Panc1 (cell line): ENCODE measurements around the gene RWDD4. TPM values are rescaled to one million over a fixed set of nuclear protein-coding genes. Genes with fewer than 3 reads are reported as not detected.

Experiments used
- ATAC-seq: fragments of 200-7000 bp; cut with Tn5 transposase; 2 replicates; pipeline ENCODE4 v1.9.1; 2020; ENCODE audit warnings: mild to moderate bottlenecking, moderate library complexity
- BruUV-seq: library from RNA; stranded (reverse); fragments of 400-500 nt; replicated peaks from 2 replicates; lab custom pipeline; 2021; lab: Mats Ljungman, UMichigan
- CTCF ChIA-PET: fragments of 300-600 bp; sonication (Branson Sonifier 250); formaldehyde crosslinking; loops from one replicate; lab custom pipeline; 2022; ENCODE audit warnings: antibody characterized with exemption; lab: Charles Lee
- POLR2A ChIA-PET: fragments of 300-600 bp; sonication (Branson Sonifier 250); formaldehyde crosslinking; loops from one replicate; lab custom pipeline; 2022; ENCODE audit warnings: antibody characterized with exemption; lab: Charles Lee
- DNase-seq: peaks from one replicate; pipeline ENCODE4 v3.0.0-alpha.2; 2010; ENCODE audit warnings: low read depth, low spot score
- H3K27ac ChIP-seq: 2 replicates; pipeline ENCODE4 v1.5.1; 2011; ENCODE audit warnings: mild to moderate bottlenecking, low read length, inconsistent platforms
- H3K27me3 ChIP-seq: fragments of 200-500 bp; sonication (Bioruptor generic); 2 replicates; pipeline ENCODE4 v1.6.0; 2014; ENCODE audit warnings: low read length, inconsistent platforms; ENCODE audit not compliant: control insufficient read depth, insufficient read depth
- H3K36me3 ChIP-seq: fragments of 200-500 bp; sonication (Bioruptor generic); 2 replicates; pipeline ENCODE4 v1.5.1; 2014; ENCODE audit warnings: inconsistent platforms, mild to moderate bottlenecking, low read length, moderate library complexity; ENCODE audit not compliant: control insufficient read depth, insufficient read depth
- H3K4me1 ChIP-seq: 2 replicates; pipeline ENCODE4 v1.5.1; 2011; ENCODE audit warnings: inconsistent platforms, mild to moderate bottlenecking, low read length, moderate library complexity; ENCODE audit not compliant: control insufficient read depth, insufficient read depth
- H3K4me3 ChIP-seq, 2 experiments: 2 replicates each; pipeline ENCODE4 v1.5.1; 2011 to 2012; ENCODE audit warnings: low read depth in 2 of 2, low read length in 2 of 2, mild to moderate bottlenecking in 2 of 2, inconsistent platforms in 1 of 2, moderate library complexity in 1 of 2
- H3K9me3 ChIP-seq: fragments of 200-500 bp; sonication (Bioruptor generic); 2 replicates; pipeline ENCODE4 v1.5.1; 2014; ENCODE audit warnings: low read depth, mild to moderate bottlenecking, inconsistent platforms, low read length, moderate library complexity; ENCODE audit not compliant: control insufficient read depth, insufficient read depth
- CTCF ChIP-seq: fragments of 450-650 bp; IDR thresholded peaks from 2 replicates; pipeline ENCODE4 v1.5.1; 2017; ENCODE audit warnings: mild to moderate bottlenecking
- POLR2AphosphoS5 ChIP-seq: IDR thresholded peaks from 2 replicates; pipeline ENCODE4 v1.6.1; 2012; ENCODE audit warnings: mild to moderate bottlenecking, low read depth, low read length, moderate library complexity
- REST ChIP-seq, 2 experiments: IDR thresholded peaks; 2 replicates each; pipeline ENCODE4 v1.6.1; 2011 to 2012; ENCODE audit warnings: low read depth in 2 of 2, control low read depth in 1 of 2, low read length in 1 of 2, mild to moderate bottlenecking in 1 of 2, moderate library complexity in 1 of 2; ENCODE audit not compliant: insufficient read depth in 1 of 2
- SIN3A ChIP-seq: IDR thresholded peaks from 2 replicates; pipeline ENCODE4 v1.6.1; 2012; ENCODE audit warnings: low read depth, mild to moderate bottlenecking, low read length, moderate library complexity, borderline replicate concordance; ENCODE audit not compliant: insufficient read depth
- TCF7L2 ChIP-seq: IDR thresholded peaks from 2 replicates; pipeline ENCODE4 v1.6.1; 2011; ENCODE audit warnings: mild to moderate bottlenecking, low read depth, low read length, inconsistent platforms
- in situ Hi-C: cut with HindIII; loops from 2 replicates; pipeline ENCODE4 v1.10.0; 2016; ENCODE audit warnings: low sequenced_read_pairs, low pct_unique_long_range_greater_than_20kb
- intact Hi-C: fragments of 100-400 bp; cut with micrococcal nuclease; formaldehyde crosslinking; loops from one replicate; pipeline ENCODE4 v1.10.0; 2022; ENCODE audit not compliant: unreplicated experiment
- total RNA-seq: library from RNA; stranded (reverse); gene quantifications from one replicate; pipeline ENCODE4 v1.2.1, GENCODE V29; 2021; ENCODE audit not compliant: unreplicated experiment

The RWDD4 gene
- total RNA-seq, 1 experiment from 2014 or later: 27.4 TPM

GRCh38 chr4:183635741-183636140 is 23.2 kb downstream of the RWDD4 start:
- ChIA-PET POLR2A (no interaction called here), CTCF (no interaction called here)
- in situ Hi-C loops (no loop called here), intact Hi-C loops (loop anchor here (10.0 kb wide), 1 partner anchor 131 kb away; the partner anchor contains the start of gene ING2)
- Histone ChIP-seq H3K27ac (no peak overlapping the region; the same call in 1 of the 2 replicates), H3K9me3 (no peaks in the 10 kb centered on the region), H3K36me3 (no peaks in the 10 kb centered on the region), H3K27me3 (no peaks in the 10 kb centered on the region), H3K4me1 (peaks cover 24% of the 10 kb centered on the region), H3K4me3 (no peak overlapping the region)
- BruUV-seq: no TSS peak
- TF ChIP-seq REST (IDR thresholded peaks at IDR 0.05; ENCODE audit: insufficient read depth in 1 of 2, low read depth in 2 of 2, low read length in 1 of 2) (no peak), CTCF (no peak), TCF7L2 (no peak), POLR2AphosphoS5 (no peak), SIN3A (no peak)
- ATAC-seq (no peak), DNase-seq (no peak)

- in situ Hi-C loops: no loop called here
- DNase-seq (no peak), ATAC-seq (no peak)
- no peaks in the 10 kb centered on the region for H3K36me3 ChIP-seq
- no peaks in the 10 kb centered on the region for H3K27me3 ChIP-seq
- intact Hi-C loops: loop anchor here (10.0 kb wide), 1 partner anchor 131 kb away; the partner anchor contains the start of gene ING2
- POLR2A ChIA-PET: no interaction called here
- CTCF ChIA-PET: no interaction called here
- H3K9me3 ChIP-seq: no peaks in the 10 kb centered on the region
- BruUV-seq: no TSS peak
- no peak for TF ChIP-seq TCF7L2
- no peak for TF ChIP-seq POLR2AphosphoS5
- no peak for TF ChIP-seq SIN3A
- no peak for TF ChIP-seq CTCF
- no peak for TF ChIP-seq REST (IDR thresholded peaks at IDR 0.05; ENCODE audit: insufficient read depth in 1 of 2, low read depth in 2 of 2, low read length in 1 of 2)
- H3K27ac ChIP-seq: no peak overlapping the region; the same call in 1 of the 2 replicates
- H3K4me1 ChIP-seq: peaks cover 24% of the 10 kb centered on the region
- no peak overlapping the region for H3K4me3 ChIP-seq
These were observed 23.7 kb downstream of the RWDD4 start for GRCh38 chr4:183635321-183635720.
